Amniotic stem cell (primary cell): ENCODE data around the gene ALB.

Experiments
- DNase-seq: peaks from one replicate; lab custom pipeline; 2025; lab: John Stamatoyannopoulos, UW

Gene ALB

DNA sequence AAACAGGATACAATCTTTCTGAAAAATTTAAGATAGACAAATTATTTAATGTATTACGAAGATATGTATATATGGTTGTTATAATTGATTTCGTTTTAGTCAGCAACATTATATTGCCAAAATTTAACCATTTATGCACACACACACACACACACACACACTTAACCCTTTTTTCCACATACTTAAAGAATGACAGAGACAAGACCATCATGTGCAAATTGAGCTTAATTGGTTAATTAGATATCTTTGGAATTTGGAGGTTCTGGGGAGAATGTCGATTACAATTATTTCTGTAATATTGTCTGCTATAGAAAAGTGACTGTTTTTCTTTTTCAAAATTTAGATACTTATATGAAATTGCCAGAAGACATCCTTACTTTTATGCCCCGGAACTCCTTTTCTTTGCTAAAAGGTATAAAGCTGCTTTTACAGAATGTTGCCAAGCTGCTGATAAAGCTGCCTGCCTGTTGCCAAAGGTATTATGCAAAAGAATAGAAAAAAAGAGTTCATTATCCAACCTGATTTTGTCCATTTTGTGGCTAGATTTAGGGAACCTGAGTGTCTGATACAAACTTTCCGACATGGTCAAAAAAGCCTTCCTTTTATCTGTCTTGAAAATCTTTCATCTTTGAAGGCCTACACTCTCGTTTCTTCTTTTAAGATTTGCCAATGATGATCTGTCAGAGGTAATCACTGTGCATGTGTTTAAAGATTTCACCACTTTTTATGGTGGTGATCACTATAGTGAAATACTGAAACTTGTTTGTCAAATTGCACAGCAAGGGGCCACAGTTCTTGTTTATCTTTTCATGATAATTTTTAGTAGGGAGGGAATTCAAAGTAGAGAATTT lies 5.2 kb downstream of the ALB start:
- DNase-seq: no peak

DNA sequence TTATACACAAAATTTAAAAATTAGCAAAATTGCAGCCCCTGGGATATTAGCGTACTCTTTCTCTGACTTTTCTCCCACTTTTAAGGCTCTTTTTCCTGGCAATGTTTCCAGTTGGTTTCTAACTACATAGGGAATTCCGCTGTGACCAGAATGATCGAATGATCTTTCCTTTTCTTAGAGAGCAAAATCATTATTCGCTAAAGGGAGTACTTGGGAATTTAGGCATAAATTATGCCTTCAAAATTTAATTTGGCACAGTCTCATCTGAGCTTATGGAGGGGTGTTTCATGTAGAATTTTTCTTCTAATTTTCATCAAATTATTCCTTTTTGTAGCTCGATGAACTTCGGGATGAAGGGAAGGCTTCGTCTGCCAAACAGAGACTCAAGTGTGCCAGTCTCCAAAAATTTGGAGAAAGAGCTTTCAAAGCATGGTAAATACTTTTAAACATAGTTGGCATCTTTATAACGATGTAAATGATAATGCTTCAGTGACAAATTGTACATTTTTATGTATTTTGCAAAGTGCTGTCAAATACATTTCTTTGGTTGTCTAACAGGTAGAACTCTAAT lies 6.0 kb downstream of the ALB start:
- DNase-seq: no peak

DNA sequence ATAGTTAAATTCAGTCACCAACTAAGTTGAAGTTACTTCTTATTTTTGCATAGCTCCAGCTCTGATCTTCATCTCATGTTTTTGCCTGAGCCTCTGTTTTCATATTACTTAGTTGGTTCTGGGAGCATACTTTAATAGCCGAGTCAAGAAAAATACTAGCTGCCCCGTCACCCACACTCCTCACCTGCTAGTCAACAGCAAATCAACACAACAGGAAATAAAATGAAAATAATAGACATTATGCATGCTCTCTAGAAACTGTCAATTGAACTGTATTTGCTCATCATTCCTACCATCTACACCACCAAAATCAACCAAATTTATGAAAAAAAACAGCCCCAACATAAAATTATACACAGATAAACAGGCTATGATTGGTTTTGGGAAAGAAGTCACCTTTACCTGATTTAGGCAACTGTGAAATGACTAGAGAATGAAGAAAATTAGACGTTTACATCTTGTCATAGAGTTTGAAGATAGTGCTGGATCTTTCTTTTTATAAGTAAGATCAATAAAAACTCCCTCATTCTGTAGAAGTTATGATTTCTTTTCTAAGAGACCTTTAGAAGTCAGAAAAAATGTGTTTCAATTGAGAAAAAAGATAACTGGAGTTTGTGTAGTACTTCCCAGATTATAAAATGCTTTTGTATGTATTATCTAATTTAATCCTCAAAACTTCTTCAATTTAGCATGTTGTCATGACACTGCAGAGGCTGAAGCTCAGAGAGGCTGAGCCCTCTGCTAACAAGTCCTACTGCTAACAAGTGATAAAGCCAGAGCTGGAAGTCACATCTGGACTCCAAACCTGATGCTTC lies 7.0 kb downstream of the ALB start:
- DNase-seq: no peak

DNA sequence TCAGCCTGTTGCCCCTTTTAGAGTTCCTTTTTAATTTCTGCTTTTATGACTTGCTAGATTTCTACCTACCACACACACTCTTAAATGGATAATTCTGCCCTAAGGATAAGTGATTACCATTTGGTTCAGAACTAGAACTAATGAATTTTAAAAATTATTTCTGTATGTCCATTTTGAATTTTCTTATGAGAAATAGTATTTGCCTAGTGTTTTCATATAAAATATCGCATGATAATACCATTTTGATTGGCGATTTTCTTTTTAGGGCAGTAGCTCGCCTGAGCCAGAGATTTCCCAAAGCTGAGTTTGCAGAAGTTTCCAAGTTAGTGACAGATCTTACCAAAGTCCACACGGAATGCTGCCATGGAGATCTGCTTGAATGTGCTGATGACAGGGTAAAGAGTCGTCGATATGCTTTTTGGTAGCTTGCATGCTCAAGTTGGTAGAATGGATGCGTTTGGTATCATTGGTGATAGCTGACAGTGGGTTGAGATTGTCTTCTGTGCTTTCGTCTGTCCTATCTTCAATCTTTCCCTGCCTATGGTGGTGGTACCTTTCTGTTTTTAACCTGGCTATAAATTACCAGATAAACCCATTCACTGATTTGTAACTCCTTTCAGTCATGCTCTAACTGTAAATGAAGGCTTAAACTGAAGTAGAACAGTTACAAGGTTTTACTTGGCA lies 7.8 kb downstream of the ALB start:
- no peak for DNase-seq

DNA sequence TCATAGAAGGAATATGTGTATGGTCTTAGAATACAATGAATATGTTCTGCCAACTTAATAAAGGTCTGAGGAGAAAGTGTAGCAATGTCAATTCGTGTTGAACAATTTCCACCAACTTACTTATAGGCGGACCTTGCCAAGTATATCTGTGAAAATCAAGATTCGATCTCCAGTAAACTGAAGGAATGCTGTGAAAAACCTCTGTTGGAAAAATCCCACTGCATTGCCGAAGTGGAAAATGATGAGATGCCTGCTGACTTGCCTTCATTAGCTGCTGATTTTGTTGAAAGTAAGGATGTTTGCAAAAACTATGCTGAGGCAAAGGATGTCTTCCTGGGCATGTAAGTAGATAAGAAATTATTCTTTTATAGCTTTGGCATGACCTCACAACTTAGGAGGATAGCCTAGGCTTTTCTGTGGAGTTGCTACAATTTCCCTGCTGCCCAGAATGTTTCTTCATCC lies 9.2 kb downstream of the ALB start:
- no peak for DNase-seq

DNA sequence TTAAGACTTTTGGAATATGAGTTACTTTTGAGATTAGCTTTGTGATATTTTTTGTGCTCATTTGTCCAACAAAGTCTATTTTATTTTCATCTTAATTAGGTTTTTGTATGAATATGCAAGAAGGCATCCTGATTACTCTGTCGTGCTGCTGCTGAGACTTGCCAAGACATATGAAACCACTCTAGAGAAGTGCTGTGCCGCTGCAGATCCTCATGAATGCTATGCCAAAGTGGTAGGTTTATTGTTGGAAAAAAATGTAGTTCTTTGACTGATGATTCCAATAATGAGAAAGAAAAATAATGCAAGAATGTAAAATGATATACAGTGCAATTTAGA lies 10.8 kb downstream of the ALB start:
- no peak for DNase-seq

DNA sequence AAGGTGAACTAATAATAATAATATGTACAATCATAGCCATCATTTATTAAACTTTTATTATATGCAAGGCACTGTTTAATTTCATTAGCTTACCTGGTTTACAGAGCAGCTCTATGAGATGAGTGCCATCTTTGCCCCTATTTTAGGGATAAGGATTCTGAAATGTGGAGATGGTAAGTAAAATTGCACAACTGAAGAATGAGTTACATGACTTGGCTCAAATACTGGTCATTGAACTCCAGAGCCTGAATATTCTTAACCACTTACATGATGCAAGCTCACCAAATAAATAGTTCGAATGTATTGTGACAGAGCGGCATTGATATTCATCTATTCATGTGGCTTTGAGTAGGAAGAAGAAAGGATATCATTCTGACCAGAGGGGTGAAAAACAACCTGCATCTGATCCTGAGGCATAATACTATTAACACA lies 11.7 kb downstream of the ALB start:
- no peak for DNase-seq

DNA sequence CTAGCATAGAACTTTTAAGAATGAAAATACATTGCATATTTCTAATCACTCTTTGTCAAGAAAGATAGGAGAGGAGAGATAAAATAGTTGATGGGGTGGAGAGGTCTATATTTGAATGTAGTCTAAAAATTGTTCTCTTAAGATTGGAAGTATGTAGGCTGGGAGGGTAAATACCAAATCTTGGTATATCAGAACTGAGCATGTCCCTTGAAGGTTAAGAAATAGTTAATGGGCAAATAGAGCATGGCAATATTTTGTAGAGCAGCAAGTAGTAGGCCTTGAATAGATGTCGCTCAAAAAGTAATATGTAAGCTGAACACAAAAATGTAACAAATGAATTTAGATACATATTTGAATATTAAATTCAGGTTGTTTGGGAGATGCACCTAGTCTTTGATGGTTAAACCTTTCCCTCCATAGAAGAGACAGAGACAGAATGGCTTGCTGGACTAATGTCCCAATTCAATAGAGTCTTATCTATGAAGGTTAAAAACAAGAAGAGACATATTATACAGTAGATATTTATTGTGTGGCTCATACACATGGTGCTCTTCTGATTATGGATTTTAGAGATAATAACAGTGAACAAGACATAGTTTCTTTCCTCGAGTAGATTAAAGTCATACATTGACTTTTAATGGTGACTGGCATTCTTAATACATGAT lies 12.5 kb downstream of the ALB start:
- no peak for DNase-seq

DNA sequence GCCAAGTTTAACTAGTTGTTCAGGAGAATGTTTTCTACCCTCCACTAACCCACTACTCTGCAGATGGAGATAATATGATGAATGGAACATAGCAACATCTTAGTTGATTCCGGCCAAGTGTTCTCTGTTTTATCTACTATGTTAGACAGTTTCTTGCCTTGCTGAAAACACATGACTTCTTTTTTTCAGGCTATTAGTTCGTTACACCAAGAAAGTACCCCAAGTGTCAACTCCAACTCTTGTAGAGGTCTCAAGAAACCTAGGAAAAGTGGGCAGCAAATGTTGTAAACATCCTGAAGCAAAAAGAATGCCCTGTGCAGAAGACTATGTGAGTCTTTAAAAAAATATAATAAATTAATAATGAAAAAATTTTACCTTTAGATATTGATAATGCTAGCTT lies 13.3 kb downstream of the ALB start:
- DNase-seq: no peak

DNA sequence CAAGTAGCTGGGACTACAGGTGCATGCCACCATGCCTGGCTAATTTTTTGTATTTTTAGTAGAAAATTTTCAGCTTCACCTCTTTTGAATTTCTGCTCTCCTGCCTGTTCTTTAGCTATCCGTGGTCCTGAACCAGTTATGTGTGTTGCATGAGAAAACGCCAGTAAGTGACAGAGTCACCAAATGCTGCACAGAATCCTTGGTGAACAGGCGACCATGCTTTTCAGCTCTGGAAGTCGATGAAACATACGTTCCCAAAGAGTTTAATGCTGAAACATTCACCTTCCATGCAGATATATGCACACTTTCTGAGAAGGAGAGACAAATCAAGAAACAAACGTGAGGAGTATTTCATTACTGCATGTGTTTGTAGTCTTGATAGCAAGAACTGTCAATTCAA lies 13.9 kb downstream of the ALB start:
- no peak for DNase-seq

DNA sequence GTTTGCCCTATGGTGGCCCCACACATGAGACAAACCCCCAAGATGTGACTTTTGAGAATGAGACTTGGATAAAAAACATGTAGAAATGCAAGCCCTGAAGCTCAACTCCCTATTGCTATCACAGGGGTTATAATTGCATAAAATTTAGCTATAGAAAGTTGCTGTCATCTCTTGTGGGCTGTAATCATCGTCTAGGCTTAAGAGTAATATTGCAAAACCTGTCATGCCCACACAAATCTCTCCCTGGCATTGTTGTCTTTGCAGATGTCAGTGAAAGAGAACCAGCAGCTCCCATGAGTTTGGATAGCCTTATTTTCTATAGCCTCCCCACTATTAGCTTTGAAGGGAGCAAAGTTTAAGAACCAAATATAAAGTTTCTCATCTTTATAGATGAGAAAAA lies 14.6 kb downstream of the ALB start:
- DNase-seq: no peak

DNA sequence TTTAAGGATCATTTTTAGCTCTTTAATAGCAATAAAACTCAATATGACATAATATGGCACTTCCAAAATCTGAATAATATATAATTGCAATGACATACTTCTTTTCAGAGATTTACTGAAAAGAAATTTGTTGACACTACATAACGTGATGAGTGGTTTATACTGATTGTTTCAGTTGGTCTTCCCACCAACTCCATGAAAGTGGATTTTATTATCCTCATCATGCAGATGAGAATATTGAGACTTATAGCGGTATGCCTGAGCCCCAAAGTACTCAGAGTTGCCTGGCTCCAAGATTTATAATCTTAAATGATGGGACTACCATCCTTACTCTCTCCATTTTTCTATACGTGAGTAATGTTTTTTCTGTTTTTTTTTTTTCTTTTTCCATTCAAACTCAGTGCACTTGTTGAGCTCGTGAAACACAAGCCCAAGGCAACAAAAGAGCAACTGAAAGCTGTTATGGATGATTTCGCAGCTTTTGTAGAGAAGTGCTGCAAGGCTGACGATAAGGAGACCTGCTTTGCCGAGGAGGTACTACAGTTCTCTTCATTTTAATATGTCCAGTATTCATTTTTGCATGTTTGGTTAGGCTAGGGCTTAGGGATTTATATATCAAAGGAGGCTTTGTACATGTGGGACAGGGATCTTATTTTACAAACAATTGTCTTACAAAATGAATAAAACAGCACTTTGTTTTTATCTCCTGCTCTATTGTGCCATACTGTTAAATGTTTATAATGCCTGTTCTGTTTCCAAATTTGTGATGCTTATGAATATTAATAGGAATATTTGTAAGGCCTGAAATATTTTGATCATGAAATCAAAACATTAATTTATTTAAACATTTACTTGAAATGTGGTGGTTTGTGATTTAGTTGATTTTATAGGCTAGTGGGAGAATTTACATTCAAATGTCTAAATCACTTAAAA lies 15.3 kb downstream of the ALB start:
- DNase-seq: no peak

DNA sequence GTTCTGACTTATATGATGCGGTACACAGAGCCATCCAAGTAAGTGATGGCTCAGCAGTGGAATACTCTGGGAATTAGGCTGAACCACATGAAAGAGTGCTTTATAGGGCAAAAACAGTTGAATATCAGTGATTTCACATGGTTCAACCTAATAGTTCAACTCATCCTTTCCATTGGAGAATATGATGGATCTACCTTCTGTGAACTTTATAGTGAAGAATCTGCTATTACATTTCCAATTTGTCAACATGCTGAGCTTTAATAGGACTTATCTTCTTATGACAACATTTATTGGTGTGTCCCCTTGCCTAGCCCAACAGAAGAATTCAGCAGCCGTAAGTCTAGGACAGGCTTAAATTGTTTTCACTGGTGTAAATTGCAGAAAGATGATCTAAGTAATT lies 16.5 kb downstream of the ALB start:
- no peak for DNase-seq

DNA sequence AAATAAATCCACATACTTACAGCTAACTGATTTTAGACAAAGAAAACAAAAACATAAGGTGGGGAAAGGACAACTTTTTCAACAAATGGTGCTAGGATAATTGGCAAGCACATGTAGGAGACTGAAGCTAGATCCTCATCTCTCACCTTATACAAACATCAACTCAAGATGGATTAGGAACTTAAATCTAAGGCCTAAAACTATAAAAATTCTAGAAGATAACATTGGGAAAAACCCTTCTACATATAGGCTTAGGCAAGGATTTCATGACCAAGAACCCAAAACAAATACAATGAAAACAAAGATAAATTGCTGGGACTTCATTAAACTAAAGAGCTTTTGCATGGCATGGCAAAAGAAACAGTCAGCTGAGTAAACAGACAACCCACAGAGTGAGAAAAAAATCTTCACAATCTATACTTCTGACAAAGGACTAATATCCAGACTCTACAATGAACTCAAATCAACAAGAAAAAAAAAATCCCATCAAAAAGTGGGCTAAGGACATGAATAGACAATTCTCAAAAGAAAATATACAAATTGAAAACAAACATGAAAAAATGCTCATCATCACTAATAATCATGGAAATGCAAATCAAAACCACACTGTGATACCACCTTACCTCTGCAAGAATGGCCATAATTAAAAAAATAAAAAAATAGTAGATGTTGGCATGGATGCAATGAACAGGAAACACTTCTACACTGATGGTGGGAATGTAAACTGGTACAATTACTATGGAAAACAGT lies 17.8 kb downstream of the ALB start:
- no peak for DNase-seq

DNA sequence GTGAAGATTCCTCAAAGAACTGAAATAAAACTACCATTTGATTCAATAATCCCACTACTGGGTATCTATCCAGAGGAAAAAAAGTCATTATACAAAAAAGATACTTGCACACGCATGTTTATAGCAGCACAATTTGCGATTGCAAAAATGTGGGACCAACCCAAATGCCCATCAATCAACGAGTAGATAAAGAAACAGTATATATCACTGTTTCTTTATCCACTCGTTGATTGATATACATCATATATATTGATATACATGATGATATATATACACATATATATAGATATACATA lies 18.3 kb downstream of the ALB start:
- no peak for DNase-seq

DNA sequence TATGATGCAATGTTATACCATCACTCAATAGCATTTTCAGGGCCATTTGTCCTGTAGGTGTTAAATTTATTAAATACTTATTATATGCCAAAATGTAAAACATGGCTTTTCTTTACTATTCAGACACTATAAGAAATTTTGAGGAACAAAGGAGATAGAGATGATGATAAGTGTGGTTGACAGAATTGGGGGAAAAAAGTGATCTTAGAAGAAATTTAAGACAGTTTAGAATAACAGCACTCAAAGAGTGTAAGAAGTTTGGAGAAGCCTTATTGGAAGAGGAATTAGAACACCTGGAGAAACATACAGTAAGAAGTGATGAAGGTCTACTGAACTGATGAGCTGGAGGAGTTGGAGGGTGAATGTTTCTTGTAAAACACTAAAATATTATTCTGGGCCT lies 19.1 kb downstream of the ALB start:
- DNase-seq: no peak

DNA sequence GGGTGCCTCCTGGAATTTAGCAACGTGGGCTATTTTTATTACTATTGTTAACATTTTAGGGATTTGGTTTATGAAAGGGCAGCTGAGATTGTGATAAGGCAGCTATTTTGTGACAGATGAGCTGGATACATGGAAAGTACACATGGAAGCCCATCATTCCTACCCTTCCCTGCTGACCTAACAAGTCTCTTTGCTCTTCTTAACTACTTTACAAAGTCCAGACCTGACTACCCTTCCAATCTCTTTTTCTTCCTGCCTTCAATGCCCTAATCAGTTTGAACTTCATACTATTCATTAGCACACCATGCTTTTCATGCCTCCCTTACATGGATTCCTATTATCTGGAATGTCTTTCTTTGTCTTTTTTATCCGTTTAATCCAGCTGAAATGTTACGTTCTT lies 22.6 kb downstream of the ALB start:
- DNase-seq: no peak

DNA sequence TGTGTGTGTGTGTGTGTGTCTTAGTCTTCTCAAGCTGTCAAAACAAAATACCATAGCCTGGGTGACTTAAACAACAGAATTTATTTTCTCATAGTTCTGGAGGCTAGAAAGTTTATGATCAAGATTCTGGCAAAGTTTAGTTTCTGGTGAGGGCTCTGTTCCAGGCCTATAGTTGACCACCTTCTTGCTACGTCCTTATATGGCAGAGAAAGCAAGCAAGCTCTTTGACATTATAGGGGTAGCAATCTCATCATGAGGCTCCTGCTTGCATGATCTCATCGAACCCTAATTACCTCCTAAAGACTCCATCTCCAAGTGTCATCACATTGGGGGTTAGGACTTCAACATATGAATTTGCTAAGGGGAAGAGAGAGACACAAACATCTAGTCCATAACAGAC lies 25.0 kb downstream of the ALB start:
- DNase-seq: no peak

DNA sequence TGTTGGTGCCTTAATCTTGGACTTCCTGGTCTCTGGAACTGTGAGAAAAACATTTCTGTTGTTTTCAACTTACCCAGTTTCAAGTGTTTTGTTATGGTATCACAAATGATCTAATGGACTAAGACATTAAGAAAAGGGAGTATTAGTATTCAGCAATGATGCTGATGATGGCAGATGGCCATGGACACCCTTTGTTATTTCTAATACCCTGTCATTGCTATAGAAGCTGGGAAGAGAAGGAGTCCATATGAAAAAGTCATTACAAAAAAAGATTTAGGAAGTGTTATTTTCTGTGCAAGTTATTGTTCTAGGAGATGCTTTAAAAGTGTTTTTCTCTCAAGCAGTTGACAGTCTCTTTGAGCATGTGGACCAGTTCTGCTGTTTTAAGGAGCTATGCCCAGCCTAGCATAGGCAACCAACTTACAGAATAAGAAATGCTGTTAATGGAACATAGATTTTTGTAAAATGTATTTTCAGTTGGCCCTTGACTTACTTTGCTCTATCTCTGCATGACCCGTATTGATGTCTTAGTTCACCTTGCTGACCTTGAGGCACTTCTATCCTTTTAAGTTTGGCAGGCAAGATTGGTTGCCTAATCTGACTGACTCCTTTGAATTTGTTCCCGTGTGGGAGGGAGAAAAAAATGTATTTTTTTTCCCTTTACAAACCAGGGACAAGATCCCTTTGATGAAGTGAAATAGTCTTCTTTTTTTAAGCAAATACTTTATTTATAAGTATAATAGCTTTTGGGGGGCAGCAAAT lies 25.9 kb downstream of the ALB start:
- DNase-seq: no peak

DNA sequence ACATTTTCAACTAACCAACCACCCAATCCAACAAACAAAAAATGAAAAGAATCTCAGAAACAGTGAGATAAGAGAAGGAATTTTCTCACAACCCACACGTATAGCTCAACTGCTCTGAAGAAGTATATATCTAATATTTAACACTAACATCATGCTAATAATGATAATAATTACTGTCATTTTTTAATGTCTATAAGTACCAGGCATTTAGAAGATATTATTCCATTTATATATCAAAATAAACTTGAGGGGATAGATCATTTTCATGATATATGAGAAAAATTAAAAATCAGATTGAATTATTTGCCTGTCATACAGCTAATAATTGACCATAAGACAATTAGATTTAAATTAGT lies 27.7 kb downstream of the ALB start:
- no peak for DNase-seq
